Left lobe of liver (tissue), 2 donors: ENCODE results near the gene TM7SF3. TPM values are rescaled to one million over a fixed set of nuclear protein-coding genes. Genes with fewer than 3 reads are reported as not detected.
"Not testable (repeated sequence)": the region's sequence is repeated elsewhere in the genome, so short reads cannot be mapped to it uniquely, and the experiment has no call there.

ENCODE experiments used
- ATAC-seq: fragments of 200-7000 bp; cut with Tn5 transposase; one replicate; pipeline ENCODE4 v1.9.1; 2020; ENCODE audit warnings: mild to moderate bottlenecking, moderate library complexity
- DNase-seq: peaks from one replicate; pipeline ENCODE4 v3.0.0-alpha.2; 2020; ENCODE audit warnings: low spot score
- total RNA-seq: library from RNA; stranded (reverse); gene quantifications from one replicate; pipeline ENCODE4 v1.2.1, GENCODE V29; 2021
- donor health status: DM: no; HTN: no; CAD: no; lungs with moderate emphysema.
- donor health status: DM: no; HTN: yes; CAD: no.

The TM7SF3 gene
- total RNA-seq, 1 donor from 2014 or later = 51.1 TPM

- ATAC-seq (no peak), DNase-seq (no peak)
Measured at GRCh38 chr12:26987634-26988424, 26.4 kb downstream of the TM7SF3 start.

GRCh38 chr12:26982866-26983265, 31.3 kb downstream of the TM7SF3 start:
- DNase-seq (no peak), ATAC-seq (no peak)

- DNase-seq = no peak
Measured at GRCh38 chr12:26979733-26980132, 34.5 kb downstream of the TM7SF3 start.

GRCh38 chr12:26978801-26979200, 35.4 kb downstream of the TM7SF3 start:
- ATAC-seq (no peak), DNase-seq (no peak)

More at GRCh38 chr12:26979733-26980132, 34.5 kb downstream of the TM7SF3 start:
- ATAC-seq = no peak

GRCh38 chr12:26976687-26977086, 37.5 kb downstream of the TM7SF3 start:
- ATAC-seq = no peak
- DNase-seq = no peak

- no peak for ATAC-seq
Measured at GRCh38 chr12:26971963-26972362, 42.2 kb downstream of the TM7SF3 start.

GRCh38 chr12:26970136-26970535, 44.0 kb downstream of the TM7SF3 start:
- DNase-seq (no peak), ATAC-seq (no peak)

More at GRCh38 chr12:26971963-26972362, 42.2 kb downstream of the TM7SF3 start:
- no peak for DNase-seq

GRCh38 chr12:26966842-26967241, 47.3 kb downstream of the TM7SF3 start:
- ATAC-seq (no peak), DNase-seq (no peak)

- no peak for DNase-seq
- no peak for ATAC-seq
Measured at GRCh38 chr12:26963413-26963812, 50.8 kb downstream of the TM7SF3 start.

GRCh38 chr12:26961803-26962202, 52.4 kb downstream of the TM7SF3 start:
- ATAC-seq (no peak), DNase-seq (no peak)

- not testable (repeated sequence) for DNase-seq, ATAC-seq
Measured at GRCh38 chr12:26961391-26961790, 52.8 kb downstream of the TM7SF3 start.

GRCh38 chr12:26954027-26954426, 60.2 kb downstream of the TM7SF3 start:
- ATAC-seq (no peak), DNase-seq (no peak)

- ATAC-seq = peak; percentile 95
- DNase-seq = no peak
Measured at GRCh38 chr12:26953447-26953846, 60.7 kb downstream of the TM7SF3 start.

- ATAC-seq (no peak), DNase-seq (no peak)
Measured at GRCh38 chr12:26948309-26948708, 65.9 kb downstream of the TM7SF3 start.

GRCh38 chr12:26941215-26941594, 73.0 kb downstream of the TM7SF3 start:
- ATAC-seq (no peak), DNase-seq (no peak)

- DNase-seq (no peak), ATAC-seq (no peak)
Measured at GRCh38 chr12:26940516-26941214, 73.5 kb downstream of the TM7SF3 start.

GRCh38 chr12:26939953-26940352, 74.2 kb downstream of the TM7SF3 start:
- no peak for DNase-seq

GRCh38 chr12:26939192-26939832, 74.9 kb downstream of the TM7SF3 start:
- DNase-seq = no peak

More at GRCh38 chr12:26939953-26940352, 74.2 kb downstream of the TM7SF3 start:
- ATAC-seq = no peak

GRCh38 chr12:26938701-26939062, 75.5 kb downstream of the TM7SF3 start:
- DNase-seq = no peak

More at GRCh38 chr12:26939192-26939832, 74.9 kb downstream of the TM7SF3 start:
- no peak for ATAC-seq

GRCh38 chr12:26937863-26938700, 76.1 kb downstream of the TM7SF3 start, which contains the start of the genes FGFR1OP2 and INTS13:
Gene FGFR1OP2, plus strand, starts transcription at chr12:26938470. Its CDS starts 15,689 bp downstream, at chr12:26954159.
Gene INTS13, minus strand, starts transcription at chr12:26937981. Its CDS starts 1,178 bp downstream, at chr12:26936803.
- peak; percentile 93 for ATAC-seq

More at GRCh38 chr12:26938701-26939062, 75.5 kb downstream of the TM7SF3 start:
- ATAC-seq = peak; percentile 26

More at GRCh38 chr12:26937863-26938700, 76.1 kb downstream of the TM7SF3 start, which contains the start of the genes FGFR1OP2 and INTS13:
- peak; percentile 99 for DNase-seq
